Stimulated activated CD8-positive, alpha-beta memory T cell treated with anti-CD3 and anti-CD28 coated beads, Interleukin-7, amount 100 ng/mL, for 48 hours (primary cell): ENCODE results near the gene PTPRG.
"Not testable (repeated sequence)": the region's sequence is repeated elsewhere in the genome, so short reads cannot be mapped to it uniquely, and the experiment has no call there.

Experiments used
- DNase-seq, 2 donors: peaks; one replicate each; pipeline ENCODE4 v3.0.0-alpha.2; 2020; ENCODE audit warnings: low read depth in 1 of 2; ENCODE audit errors: extremely low read depth in 1 of 2

The PTPRG gene

GRCh38 chr3:61816304-61816703 is 254.9 kb downstream of the PTPRG start:
- DNase-seq: not testable (repeated sequence)

DNA sequence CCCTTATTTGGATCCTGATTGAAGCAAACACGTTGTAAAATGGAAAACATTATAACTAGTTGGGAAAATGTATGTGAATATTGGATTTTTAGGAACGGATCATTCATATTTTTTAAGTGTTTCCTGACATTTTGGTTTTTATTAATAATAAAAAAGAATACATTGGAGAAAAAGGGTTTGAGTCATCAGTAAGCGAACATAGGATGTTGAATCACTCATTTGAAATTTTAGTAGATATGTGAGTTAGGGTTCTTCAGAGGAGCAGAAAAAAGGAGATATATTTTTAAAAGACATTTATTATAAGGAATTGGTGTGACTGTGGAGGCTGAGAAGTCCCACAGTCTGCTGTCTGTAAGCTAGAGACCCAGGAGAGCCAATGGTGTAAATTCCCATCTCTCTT is 258.5 kb downstream of the PTPRG start:
- DNase-seq: no peak

- no peak for DNase-seq
These were observed 259.1 kb downstream of the PTPRG start for GRCh38 chr3:61820306-61820992.

GRCh38 chr3:61821823-61822251 is 260.5 kb downstream of the PTPRG start:
- no peak for DNase-seq

GRCh38 chr3:61822588-61822987 is 261.2 kb downstream of the PTPRG start:
- DNase-seq: no peak

- no peak for DNase-seq
These were observed 263.3 kb downstream of the PTPRG start for GRCh38 chr3:61824553-61825135.

GRCh38 chr3:61826161-61826560 is 264.8 kb downstream of the PTPRG start:
- no peak for DNase-seq

DNA sequence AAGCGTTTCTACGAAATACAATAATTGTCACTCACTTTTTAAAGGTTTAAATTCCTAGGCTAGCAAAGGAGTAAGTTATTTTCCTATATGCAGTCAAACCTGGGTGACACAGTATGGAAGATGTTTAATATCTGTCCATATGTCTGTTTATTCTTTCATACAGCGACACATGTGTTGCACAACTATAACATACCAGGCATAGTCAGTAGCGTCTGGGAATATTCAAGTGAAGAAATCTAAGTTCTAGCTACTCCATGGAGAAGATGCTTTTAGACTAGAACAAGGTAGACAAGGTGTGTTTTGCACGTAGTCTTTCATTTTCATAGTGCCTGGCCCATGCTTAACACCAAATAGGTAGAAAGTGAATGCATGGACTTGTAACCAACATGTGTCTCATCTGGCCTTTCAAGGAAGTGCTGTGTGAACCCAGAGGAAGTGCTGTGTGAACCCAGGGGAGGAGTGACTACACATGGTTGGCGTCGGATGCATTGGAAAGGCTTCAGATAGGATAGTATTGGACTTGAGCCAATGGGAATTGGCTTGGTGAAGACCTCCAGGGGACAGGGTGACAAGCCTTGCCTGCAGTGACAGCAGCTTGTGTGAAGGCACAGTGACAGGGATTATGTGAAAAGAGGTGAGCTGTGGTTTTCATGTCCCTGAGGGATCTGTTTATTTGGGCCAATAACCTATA is 267.0 kb downstream of the PTPRG start:
- DNase-seq: no peak

DNA sequence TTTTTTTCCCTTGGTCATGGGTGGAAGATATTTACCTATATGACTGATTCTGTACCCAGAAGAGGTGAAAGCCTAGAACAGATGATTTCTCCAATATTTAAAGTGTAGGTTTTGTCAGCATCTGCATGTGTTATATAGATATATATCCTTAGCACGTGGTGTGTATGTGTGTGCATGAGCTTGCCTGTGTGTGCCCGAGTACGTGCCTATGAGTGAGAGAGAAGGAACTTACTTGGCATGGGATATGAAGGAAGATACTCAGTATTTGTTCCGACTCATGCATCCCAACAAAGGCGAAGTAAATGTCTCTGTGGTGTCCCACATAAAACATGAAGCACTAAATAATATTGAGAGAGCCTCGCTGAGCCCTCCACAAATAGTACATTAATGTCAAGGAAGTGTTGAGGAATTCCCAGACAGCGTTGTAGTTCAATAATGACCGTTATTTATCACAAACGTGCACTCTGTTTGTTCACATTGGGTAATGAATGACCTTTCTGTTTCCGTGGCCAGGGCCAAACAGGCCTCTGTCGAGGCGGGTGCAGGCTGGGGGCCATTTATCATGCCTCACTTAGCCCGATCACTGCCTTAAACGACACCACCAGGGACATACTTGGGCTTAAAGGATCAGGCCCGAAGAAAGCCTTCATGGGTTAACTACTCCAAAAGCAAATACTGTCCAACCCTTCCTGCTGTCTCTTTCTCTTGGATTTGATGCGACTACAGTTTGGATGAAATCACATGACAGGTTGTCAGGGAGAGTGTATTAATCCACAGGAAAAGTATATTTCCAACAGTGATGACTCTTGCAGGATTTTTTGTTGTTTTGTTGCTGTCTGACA is 267.7 kb downstream of the PTPRG start:
- no peak for DNase-seq

DNA sequence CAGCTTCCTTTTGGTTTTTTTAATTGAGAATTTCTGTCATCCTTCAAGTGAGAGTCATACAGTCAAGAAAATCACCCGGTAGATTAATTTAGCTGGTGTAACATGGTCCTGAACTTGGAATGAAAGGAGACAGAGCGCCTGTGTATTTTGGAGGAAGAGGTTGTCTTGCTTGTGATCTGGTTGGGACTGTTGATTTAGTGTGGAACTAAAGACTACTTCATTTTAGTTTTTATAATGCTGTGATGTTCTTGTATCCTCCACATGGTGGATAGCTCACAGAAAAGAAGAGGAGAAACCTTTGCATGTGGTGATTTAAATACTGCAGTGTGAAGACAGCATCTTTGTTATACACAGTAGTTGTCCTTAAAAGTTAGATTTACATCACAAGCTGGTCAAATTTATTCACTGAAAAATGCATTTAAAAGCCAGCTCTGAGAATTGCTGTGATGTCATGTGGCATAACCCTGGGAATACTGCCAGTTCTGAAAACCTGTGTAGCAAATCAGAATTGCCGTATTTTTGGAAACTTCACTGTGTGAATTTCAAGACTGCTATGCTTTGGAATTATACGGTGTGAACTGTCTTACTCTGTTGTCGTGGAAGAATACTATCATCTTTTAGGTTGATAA is 268.5 kb downstream of the PTPRG start:
- DNase-seq: no peak

DNA sequence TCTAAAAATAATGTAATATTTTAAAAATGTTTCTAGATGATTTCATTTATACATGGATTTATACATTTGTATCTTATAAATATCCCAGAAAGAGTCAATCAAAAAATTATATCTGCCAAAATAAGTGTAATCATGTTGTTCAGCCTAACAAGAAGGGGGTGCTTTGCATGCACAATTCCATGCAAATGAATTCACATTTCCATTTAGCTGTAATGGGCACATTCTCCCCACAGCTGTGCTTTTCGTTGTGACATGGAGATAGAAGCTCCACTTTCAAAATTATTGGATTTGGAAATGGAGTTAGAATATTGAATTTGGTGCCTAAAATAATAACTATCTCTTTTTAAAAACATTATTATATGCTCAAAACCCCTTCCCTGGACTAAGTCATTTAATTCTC is 270.6 kb downstream of the PTPRG start:
- no peak for DNase-seq

GRCh38 chr3:61832375-61833229 is 271.2 kb downstream of the PTPRG start:
- no peak for DNase-seq

GRCh38 chr3:61839256-61839655 is 277.9 kb downstream of the PTPRG start:
- DNase-seq: no peak

- no peak for DNase-seq
These were observed 279.9 kb downstream of the PTPRG start for GRCh38 chr3:61841111-61841845.

DNA sequence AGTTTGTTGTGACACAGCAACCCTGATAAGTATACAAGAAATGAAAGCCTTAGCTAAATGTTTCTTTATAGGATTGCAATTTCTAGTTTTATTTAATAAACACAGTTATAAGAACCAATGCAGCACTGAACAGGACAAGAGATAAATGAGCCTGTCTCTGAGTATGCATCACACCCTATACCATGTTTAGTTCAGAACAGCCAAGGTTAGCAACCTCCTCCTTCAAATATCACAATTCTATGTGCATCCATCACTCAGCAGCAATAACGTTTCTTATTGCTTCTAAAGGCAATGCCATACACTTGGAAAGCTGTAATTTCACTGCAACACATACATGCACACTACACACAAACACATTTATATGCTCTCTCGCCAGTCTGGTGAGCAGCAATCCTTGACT is 280.6 kb downstream of the PTPRG start:
- DNase-seq: no peak

GRCh38 chr3:61844346-61844745 is 283.0 kb downstream of the PTPRG start:
- no peak for DNase-seq

DNA sequence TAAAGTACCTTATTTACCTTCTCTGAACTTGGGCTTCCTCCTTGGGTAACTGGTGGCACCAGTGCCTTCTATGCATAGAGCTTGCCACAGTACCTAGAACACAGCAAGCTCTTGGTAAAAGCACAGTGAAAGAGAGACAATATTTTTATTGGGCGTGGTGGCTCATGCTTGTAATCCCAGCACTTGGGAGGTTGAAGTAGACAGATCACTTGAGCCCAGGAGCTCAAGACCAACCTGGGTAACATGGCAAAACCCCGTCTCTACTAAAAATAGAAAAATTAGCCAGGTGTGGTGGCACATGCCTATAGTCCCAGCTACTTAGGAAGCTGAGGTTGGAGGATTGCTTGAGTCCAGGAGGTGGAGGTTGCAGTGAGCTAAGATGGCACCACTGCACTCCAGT is 285.1 kb downstream of the PTPRG start:
- DNase-seq: no peak

DNA sequence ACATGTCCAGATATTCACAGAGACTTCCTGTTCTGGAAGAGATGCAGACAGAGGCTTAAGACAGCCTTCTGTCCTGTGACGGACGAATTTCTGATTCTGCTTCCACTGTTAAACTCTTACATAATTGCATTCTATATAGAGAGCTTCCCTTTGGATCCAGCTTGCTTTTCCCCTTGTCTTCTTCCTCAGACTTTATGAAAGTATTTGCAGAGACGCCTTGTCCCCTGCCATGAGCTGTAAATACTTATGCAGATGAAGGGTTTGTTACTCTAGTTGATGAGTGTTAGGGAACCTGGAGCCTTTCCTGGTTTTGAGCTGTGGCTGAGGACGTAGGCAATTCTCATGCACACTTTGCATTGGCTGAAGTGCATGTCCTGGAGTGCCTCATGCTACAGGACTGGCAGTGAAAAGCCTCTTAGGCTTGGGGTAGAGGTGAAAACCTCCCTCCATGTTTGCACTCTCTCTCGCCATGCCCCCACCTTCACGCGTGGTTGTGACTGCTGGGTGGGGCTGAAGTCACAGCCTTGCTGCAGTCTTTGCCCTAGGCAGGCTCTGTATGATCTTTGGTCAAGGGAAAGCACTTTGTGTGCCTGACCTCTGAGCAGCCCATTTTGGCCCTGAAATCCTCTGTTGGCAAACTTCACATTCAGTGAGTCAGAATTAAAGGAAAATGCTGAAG is 286.6 kb downstream of the PTPRG start:
- no peak for DNase-seq

DNA sequence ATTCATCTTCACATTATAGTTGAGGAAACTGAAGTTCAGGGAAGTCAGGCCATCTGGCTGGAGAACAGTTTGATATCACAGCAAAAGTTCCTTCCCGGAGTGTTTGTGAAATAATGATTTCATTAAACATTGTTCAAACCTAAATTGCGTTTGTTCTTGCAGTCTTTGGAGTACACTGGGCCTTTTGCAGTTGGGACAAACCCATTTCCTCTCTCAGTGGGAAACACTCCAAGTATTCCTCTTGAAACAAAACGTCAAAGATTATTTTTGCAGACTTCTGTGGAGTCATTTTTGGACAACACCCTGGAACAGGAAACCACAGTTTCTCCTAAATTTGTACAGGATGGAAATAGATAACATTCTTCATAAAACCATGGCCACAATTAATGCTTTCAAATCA is 287.5 kb downstream of the PTPRG start:
- DNase-seq: no peak
